GM12872 (cell line): ENCODE measurements around the gene ANKMY1.

Experiments used
- CTCF ChIP-seq: IDR thresholded peaks from 3 replicates; pipeline ENCODE4 v1.5.1; 2011; ENCODE audit warnings: low read depth, mild to moderate bottlenecking, low read length, moderate library complexity; ENCODE audit not compliant: insufficient read depth

Gene ANKMY1

GRCh38 chr2:240429872-240430491 is 127.8 kb downstream of the ANKMY1 start:
- no peak for TF ChIP-seq CTCF
